ENCODE measurements around the gene CDK9.
A peak's percentile ranks its signal among the peaks of the same experiment; 100 is the strongest.

CDK9 gene

DNA sequence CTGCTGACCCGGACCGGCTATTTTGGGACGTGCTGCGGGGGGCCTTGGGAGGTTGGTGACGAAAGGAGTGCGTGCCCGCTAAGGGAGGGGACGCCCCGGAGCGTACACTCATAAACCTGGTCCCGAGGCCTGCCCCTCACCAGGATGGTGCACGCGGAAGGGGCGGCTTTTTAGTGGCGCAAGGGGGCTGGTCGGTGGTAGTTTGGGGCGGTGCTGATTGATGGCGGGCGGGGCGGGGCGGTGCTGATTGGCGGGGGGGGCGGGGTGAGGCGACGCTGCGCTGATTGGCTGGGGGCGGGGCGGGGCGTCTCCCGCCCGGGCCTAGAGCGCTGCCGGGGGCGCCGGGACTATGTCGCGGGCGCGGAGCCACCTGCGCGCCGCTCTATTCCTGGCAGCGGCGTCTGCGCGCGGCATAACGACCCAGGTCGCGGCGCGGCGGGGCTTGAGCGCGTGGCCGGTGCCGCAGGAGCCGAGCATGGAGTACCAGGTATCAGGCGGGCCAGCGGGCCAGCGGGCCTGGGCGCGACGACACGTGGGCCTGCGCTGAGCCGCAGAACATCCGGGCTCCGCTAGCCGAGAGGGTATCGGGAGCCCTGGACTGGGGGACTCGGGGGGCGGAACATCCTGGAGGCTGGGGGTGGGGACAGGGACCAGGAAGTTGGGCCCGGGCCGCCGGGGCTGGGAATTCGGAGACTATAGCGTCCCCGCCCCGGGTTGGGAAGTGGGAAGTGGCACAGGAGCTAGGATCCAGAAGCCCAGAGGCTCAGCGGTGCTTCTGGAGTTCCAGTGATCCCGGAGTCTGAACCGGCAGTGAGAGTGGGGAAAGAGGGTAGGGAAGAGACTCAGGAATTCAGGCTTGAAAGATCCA, 17.0 kb downstream of the CDK9 start, which contains the start of gene FPGS:
FPGS (plus strand) TSS at position 307 of the 868 bp plus-strand sequence; CDS start at position 350, 43 bp downstream.
- TF ChIP-seq, protein P1, sequence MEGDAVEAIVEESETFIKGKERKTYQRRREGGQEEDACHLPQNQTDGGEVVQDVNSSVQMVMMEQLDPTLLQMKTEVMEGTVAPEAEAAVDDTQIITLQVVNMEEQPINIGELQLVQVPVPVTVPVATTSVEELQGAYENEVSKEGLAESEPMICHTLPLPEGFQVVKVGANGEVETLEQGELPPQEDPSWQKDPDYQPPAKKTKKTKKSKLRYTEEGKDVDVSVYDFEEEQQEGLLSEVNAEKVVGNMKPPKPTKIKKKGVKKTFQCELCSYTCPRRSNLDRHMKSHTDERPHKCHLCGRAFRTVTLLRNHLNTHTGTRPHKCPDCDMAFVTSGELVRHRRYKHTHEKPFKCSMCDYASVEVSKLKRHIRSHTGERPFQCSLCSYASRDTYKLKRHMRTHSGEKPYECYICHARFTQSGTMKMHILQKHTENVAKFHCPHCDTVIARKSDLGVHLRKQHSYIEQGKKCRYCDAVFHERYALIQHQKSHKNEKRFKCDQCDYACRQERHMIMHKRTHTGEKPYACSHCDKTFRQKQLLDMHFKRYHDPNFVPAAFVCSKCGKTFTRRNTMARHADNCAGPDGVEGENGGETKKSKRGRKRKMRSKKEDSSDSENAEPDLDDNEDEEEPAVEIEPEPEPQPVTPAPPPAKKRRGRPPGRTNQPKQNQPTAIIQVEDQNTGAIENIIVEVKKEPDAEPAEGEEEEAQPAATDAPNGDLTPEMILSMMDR (IDR thresholded peaks at IDR 0.05; ENCODE audit: borderline replicate concordance, control extremely low read depth, extremely low read depth, insufficient read depth, missing control alignments) = no peak
- in situ Hi-C loops (cut with MboI; ENCODE audit: low sequenced_read_pairs, unreplicated experiment) = no loop called here
- peak; percentile 98 for DNase-seq (ENCODE audit: low spot score)

DNA sequence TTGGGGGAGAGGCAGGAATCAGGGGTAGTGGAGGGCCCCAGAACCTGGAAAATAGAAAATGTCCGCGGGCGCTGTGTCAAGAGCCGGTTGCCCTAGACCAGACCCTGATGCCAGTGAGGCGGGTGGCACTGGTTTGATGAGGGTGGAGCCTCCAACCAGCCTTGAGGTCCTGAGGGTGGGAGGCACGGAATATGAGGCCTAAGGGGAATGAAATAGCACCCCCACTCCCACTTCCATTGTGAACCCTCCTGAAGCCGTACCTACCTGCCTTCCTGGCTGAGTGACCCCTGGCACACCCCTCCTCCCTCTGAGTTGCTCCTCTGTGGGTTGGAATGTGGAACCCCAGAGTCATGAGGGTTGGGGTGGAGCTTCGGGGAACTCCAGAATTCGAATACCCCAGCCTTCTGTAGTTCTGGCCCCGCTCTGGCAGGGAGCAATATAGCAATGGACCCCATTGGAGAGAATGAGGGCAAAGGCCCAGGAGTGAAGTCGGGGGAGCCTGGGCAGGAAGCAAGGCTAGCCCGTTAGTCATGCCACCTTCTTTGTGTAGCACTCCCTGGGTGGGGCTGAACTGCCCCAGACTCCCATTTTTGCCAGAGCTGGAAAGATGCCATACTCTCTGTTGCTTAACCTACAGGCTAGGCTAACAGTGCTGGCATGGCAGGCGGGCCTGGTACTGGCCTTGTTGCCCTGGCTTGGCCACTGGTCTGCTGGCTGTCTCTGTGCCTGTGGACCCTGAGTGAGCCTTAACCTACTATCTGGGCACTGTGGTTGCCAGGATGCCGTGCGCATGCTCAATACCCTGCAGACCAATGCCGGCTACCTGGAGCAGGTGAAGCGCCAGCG, 17.9 kb downstream of the CDK9 start:
- DNase-seq (ENCODE audit: low spot score) = peak; percentile 38
- in situ Hi-C loops (cut with MboI; ENCODE audit: low sequenced_read_pairs, unreplicated experiment) = no loop called here
- TF ChIP-seq, protein P1 (IDR thresholded peaks at IDR 0.05; ENCODE audit: borderline replicate concordance, control extremely low read depth, extremely low read depth, insufficient read depth, missing control alignments) = no peak

DNA sequence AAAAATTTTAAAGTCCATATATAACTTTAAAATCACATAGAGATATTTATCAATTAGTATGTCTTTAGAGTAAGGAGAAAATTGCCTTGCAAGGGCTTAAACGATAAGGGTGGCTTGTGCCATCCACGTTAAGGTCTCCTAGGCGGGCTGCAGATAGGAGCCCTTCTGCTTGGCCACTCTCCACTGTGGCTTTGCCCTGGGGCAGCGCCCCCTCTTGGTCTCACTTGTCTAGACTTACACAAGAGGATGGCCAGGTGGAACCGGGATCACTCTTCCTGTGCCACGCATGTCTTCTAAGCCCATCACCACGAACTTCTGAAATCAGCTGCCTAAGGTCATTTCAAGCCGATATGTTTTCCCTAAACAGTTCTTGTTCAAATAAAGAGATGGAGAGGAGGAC, 19.8 kb downstream of the CDK9 start:
- DNase-seq (ENCODE audit: low spot score) = no peak
- in situ Hi-C loops (cut with MboI; ENCODE audit: low sequenced_read_pairs, unreplicated experiment) = no loop called here
- TF ChIP-seq, protein P1 (IDR thresholded peaks at IDR 0.05; ENCODE audit: borderline replicate concordance, control extremely low read depth, extremely low read depth, insufficient read depth, missing control alignments) = no peak

DNA sequence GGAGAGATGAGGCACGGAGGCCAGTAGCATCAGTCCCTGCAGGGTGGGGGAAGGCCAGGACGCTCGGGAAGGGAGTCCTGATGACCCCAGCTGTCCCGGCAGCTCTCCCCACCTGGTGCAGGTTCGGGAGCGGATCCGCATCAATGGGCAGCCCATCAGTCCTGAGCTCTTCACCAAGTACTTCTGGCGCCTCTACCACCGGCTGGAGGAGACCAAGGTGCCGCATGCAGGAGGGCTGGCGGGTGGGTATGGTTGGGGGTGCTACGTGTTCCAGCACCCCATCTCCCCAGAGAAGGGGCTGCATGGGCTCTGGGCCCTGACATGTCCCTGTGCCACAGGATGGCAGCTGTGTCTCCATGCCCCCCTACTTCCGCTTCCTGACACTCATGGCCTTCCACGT, 21.0 kb downstream of the CDK9 start:
- in situ Hi-C loops (cut with MboI; ENCODE audit: low sequenced_read_pairs, unreplicated experiment) = no loop called here
- TF ChIP-seq, protein P1 (IDR thresholded peaks at IDR 0.05; ENCODE audit: borderline replicate concordance, control extremely low read depth, extremely low read depth, insufficient read depth, missing control alignments) = no peak
- no peak for DNase-seq (ENCODE audit: low spot score)

DNA sequence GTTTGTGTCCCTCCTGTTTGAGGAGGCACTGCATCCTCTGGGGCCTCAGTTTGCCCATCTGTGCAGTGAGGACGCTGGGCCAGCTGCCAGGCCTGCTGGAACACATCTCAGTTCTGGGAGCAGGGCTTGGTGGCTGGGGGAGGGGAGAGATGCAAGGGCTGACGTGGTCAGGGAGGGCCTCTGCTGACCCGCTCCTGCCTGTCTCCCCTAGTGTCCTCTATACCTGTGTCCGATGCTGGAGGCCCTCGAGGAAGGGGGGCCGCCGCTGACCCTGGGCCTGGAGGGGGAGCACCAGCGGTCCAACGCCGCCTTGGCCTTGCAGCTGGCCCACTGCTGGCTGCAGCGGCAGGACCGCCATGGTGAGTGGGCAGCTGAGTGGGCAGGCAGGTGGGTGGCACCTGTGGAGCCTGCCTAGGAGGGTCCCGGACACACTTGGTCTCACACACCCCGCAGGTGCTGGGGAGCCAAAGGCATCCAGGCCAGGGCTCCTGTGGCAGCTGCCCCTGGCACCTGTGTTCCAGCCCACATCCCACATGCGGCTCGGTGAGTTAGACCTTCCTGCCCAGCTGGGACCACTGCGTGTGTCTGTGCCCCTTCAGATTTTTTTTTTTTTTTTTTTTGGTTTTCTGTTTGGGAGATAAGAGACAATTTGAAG, 22.6 kb downstream of the CDK9 start:
- in situ Hi-C loops (cut with MboI; ENCODE audit: low sequenced_read_pairs, unreplicated experiment) = no loop called here
- TF ChIP-seq, protein P1 (IDR thresholded peaks at IDR 0.05; ENCODE audit: borderline replicate concordance, control extremely low read depth, extremely low read depth, insufficient read depth, missing control alignments) = no peak
- no peak for DNase-seq (ENCODE audit: low spot score)

DNA sequence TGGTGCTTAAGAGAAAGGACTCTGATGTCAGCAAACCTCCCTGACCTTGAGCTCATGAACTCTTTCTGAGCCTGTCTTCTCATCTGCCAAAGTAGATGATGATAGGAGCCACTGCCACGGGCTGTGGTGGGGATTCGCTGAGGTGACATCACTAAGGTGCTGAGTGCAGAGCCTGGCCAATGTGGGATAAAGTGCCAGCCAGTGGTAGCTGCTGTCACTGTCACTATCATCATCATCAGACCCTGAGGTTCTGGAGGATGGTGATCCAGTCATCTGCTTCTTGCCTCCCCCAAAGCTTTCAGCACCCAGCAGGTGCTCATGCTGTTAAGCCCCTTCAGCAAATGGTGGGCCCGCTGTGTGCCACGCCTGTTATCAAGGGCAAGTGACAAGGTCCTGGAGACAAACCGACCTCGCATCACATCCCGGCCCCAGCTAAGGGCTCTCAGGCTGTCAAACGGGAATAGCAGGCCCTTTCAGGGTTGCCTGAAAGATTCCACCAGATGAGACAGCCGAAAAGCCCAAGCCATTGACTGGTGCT, 23.2 kb downstream of the CDK9 start:
- TF ChIP-seq, protein P1 (IDR thresholded peaks at IDR 0.05; ENCODE audit: borderline replicate concordance, control extremely low read depth, extremely low read depth, insufficient read depth, missing control alignments) = no peak
- DNase-seq (ENCODE audit: low spot score) = no peak
- in situ Hi-C loops (cut with MboI; ENCODE audit: low sequenced_read_pairs, unreplicated experiment) = no loop called here

Data from GM13976 (cell line).